ENCODE measurements around the gene UBA52.
A peak's percentile ranks its signal among the peaks of the same experiment; 100 is the strongest.

The UBA52 gene

GRCh38 chr19:18605546-18606280 is 34.1 kb downstream of the UBA52 start:
- no peak for DNase-seq (ENCODE audit: low read depth in 2 of 2)
- TF ChIP-seq CTCF (IDR thresholded peaks at IDR 0.05; ENCODE audit: low read depth, low read length), result no peak
- peak overlapping the region; percentile 18 to 22 for H3K4me3 ChIP-seq (replicated peaks in 1 of 2; ENCODE audit: low read depth in 2 of 2, low read length in 2 of 2)

- TF ChIP-seq CTCF (IDR thresholded peaks at IDR 0.05; ENCODE audit: low read depth, low read length), result no peak
- H3K4me3 ChIP-seq (replicated peaks in 1 of 2; ENCODE audit: low read depth in 2 of 2, low read length in 2 of 2), result peak within 1 kb of the TSS; percentile 18 to 29
- DNase-seq (ENCODE audit: low read depth in 2 of 2), result no peak
These were observed 34.9 kb downstream of the UBA52 start, which contains the start of gene CRLF1 for GRCh38 chr19:18606281-18607225. TSS of gene CRLF1 (minus strand) at chr19:18606799. CDS start at chr19:18606656, 143 bp downstream.

GRCh38 chr19:18607226-18608101 is 35.8 kb downstream of the UBA52 start:
- peak overlapping the region in 1 of 2 donors; percentile 21 for H3K4me3 ChIP-seq (replicated peaks in 1 of 2; ENCODE audit: low read depth in 2 of 2, low read length in 2 of 2)
- no peak for TF ChIP-seq CTCF (IDR thresholded peaks at IDR 0.05; ENCODE audit: low read depth, low read length)
- DNase-seq (ENCODE audit: low read depth in 2 of 2), result no peak

GRCh38 chr19:18608102-18608804 is 36.6 kb downstream of the UBA52 start:
- no peak overlapping the region for H3K4me3 ChIP-seq (replicated peaks in 1 of 2; ENCODE audit: low read depth in 2 of 2, low read length in 2 of 2)
- no peak for TF ChIP-seq CTCF (IDR thresholded peaks at IDR 0.05; ENCODE audit: low read depth, low read length)
- no peak for DNase-seq (ENCODE audit: low read depth in 2 of 2)

GRCh38 chr19:18608805-18609716 is 37.4 kb downstream of the UBA52 start:
- no peak for DNase-seq (ENCODE audit: low read depth in 2 of 2)

More at GRCh38 chr19:18608805-18609716, 37.4 kb downstream of the UBA52 start:
- no peak overlapping the region for H3K4me3 ChIP-seq (replicated peaks in 1 of 2; ENCODE audit: low read depth in 2 of 2, low read length in 2 of 2)
- TF ChIP-seq CTCF (IDR thresholded peaks at IDR 0.05; ENCODE audit: low read depth, low read length), result no peak
